CD4-positive, alpha-beta T cell (primary cell): Measurements from ENCODE around the gene TIMP1. TPM values are rescaled to one million over a fixed set of nuclear protein-coding genes. Genes with fewer than 3 reads are reported as not detected.
A peak's percentile ranks its signal among the peaks of the same experiment; 100 is the strongest.

Experiments
- ATAC-seq: fragments of 200-7000 bp; cut with Tn5 transposase; one replicate; pipeline ENCODE4 v1.10.0; 2022; ENCODE audit warnings: mild to moderate bottlenecking; ENCODE audit not compliant: poor library complexity
- CTCF ChIA-PET: fragments of 350-600 bp; sonication (Branson Sonifier 250); formaldehyde crosslinking; loops from one replicate; lab custom pipeline; 2021; ENCODE audit warnings: antibody characterized with exemption, inconsistent platforms; lab: Charles Lee
- POLR2A ChIA-PET: fragments of 350-600 bp; sonication (Branson Sonifier 250); formaldehyde crosslinking; loops from one replicate; lab custom pipeline; 2021; ENCODE audit warnings: antibody characterized with exemption, inconsistent platforms; lab: Charles Lee
- DNase-seq, 14 experiments: peaks; one replicate each; pipeline ENCODE4 v3.0.0-alpha.2; 2013 to 2020; ENCODE audit warnings: mixed read lengths in 2 of 14
- H3K27ac ChIP-seq, 2 donors: one replicate each; pipeline versions ENCODE4 v1.5.1 to v1.7.0; 2013; ENCODE audit warnings: low read length in 2 of 2, low read depth in 1 of 2, mild to moderate bottlenecking in 1 of 2
- H3K27me3 ChIP-seq, 2 experiments: 1 replicate in 1 of 2; 2 replicates in 1 of 2; pipeline versions ENCODE4 v1.6.1 to v1.7.0; 2013; ENCODE audit warnings: low read length in 2 of 2, control low read depth in 1 of 2, mild to moderate bottlenecking in 1 of 2, moderate library complexity in 1 of 2; ENCODE audit not compliant: insufficient read depth in 2 of 2, control insufficient read depth in 1 of 2
- H3K36me3 ChIP-seq: one replicate; pipeline ENCODE4 v1.6.1; 2013; ENCODE audit warnings: low read length, control low read depth; ENCODE audit not compliant: insufficient read depth
- H3K4me1 ChIP-seq: one replicate; pipeline ENCODE4 v1.6.1; 2013; ENCODE audit warnings: low read length, control low read depth; ENCODE audit not compliant: insufficient read depth
- H3K4me3 ChIP-seq: one replicate; pipeline ENCODE4 v1.5.1; 2013; ENCODE audit warnings: mild to moderate bottlenecking, low read length, moderate library complexity
- H3K9me3 ChIP-seq, 2 experiments: 1 replicate in 1 of 2; 2 replicates in 1 of 2; pipeline versions ENCODE4 v1.6.1 to v1.7.0; 2013; ENCODE audit warnings: low read length in 2 of 2, mild to moderate bottlenecking in 2 of 2, control low read depth in 1 of 2, moderate library complexity in 1 of 2; ENCODE audit not compliant: control insufficient read depth in 1 of 2, insufficient read depth in 1 of 2
- H3K27ac Mint-ChIP-seq: one replicate; pipeline ENCODE4 v1.8.0; 2020; ENCODE audit warnings: mixed read lengths
- H3K27me3 Mint-ChIP-seq: one replicate; pipeline ENCODE4 v1.8.0; 2021; ENCODE audit warnings: mixed read lengths
- H3K36me3 Mint-ChIP-seq: one replicate; pipeline ENCODE4 v1.8.0; 2021; ENCODE audit warnings: low read depth, mixed read lengths
- H3K4me1 Mint-ChIP-seq: one replicate; pipeline ENCODE4 v1.8.0; 2021; ENCODE audit warnings: low read depth, mixed read lengths
- H3K4me3 Mint-ChIP-seq: one replicate; pipeline ENCODE4 v1.8.0; 2020; ENCODE audit warnings: mild to moderate bottlenecking, mixed read lengths
- H3K9me3 Mint-ChIP-seq: one replicate; pipeline ENCODE4 v1.8.0; 2020; ENCODE audit warnings: mixed read lengths
- CTCF ChIP-seq: fragments of 200-600 bp; IDR thresholded peaks from one replicate; pipeline ENCODE4 v1.8.0; 2022; ENCODE audit warnings: antibody characterized with exemption, mild to moderate bottlenecking
- intact Hi-C, 2 experiments: fragments of 100-400 bp; cut with DNase I in 1 of 2; cut with micrococcal nuclease in 1 of 2; formaldehyde crosslinking; loops; one replicate each; pipeline versions ENCODE4 v1.15.1 to v1.9.0; 2023 to 2025; cut with DNase I, micrococcal nuclease
- total RNA-seq, 174 experiments: library from RNA in 2 of 174; stranded (reverse) in 2 of 174; gene quantifications; one replicate each; pipeline ENCODE4 v1.2.3 and lab custom pipeline; 2021 to 2026

Gene TIMP1
- total RNA-seq, 2 experiments from 2014 or later: 35.6 to 38.5 TPM

GRCh38 chrX:47573341-47574075 lies 8.7 kb upstream of the TIMP1 start:
- H3K27ac Mint-ChIP-seq: peak overlapping the region; percentile 55

GRCh38 chrX:47574076-47574546 lies 8.1 kb upstream of the TIMP1 start:
- Histone ChIP-seq H3K4me1 (peaks cover 23% of the 10 kb centered on the region), H3K4me3 (no peak overlapping the region), H3K27me3 (no peaks in the 10 kb centered on the region), H3K27ac (no peak overlapping the region), H3K36me3 (peaks cover 21% of the 10 kb centered on the region), H3K9me3 (peaks cover 0 to 3% of the 10 kb centered on the region in 2 experiments)
- Mint-ChIP-seq H3K4me3 (no peak overlapping the region), H3K9me3 (no peaks in the 10 kb centered on the region), H3K27ac (no peak overlapping the region), H3K36me3 (peaks cover 33% of the 10 kb centered on the region), H3K4me1 (peaks cover 10% of the 10 kb centered on the region), H3K27me3 (peaks cover 5% of the 10 kb centered on the region)
- no peak for DNase-seq
- ChIA-PET CTCF (no interaction called here), POLR2A (no interaction called here)
- ATAC-seq: no peak
- no peak for TF ChIP-seq CTCF
- intact Hi-C loops: no loop called here

More at GRCh38 chrX:47573341-47574075, 8.7 kb upstream of the TIMP1 start:
- ATAC-seq: no peak
- peak overlapping the region; percentile 57 for H3K4me3 Mint-ChIP-seq
- Histone ChIP-seq H3K4me3 (no peak overlapping the region), H3K27me3 (no peaks in the 10 kb centered on the region), H3K4me1 (peaks cover 17% of the 10 kb centered on the region), H3K36me3 (peaks cover 27% of the 10 kb centered on the region), H3K27ac (no peak overlapping the region), H3K9me3 (peaks cover 0 to 3% of the 10 kb centered on the region in 2 experiments)
- peaks cover 13% of the 10 kb centered on the region for H3K4me1 Mint-ChIP-seq
- ChIA-PET POLR2A (interaction anchor here (0.5 kb wide), 1 partner anchor 21 kb away, joined by 4 read pairs; no protein-coding TSS in a partner anchor), CTCF (no interaction called here)
- DNase-seq: no peak
- no peak for TF ChIP-seq CTCF
- no peaks in the 10 kb centered on the region for H3K9me3 Mint-ChIP-seq
- peaks cover 39% of the 10 kb centered on the region for H3K36me3 Mint-ChIP-seq
- intact Hi-C loops: no loop called here
- peaks cover 5% of the 10 kb centered on the region for H3K27me3 Mint-ChIP-seq

- DNase-seq (no peak), ATAC-seq (no peak)
- H3K36me3 ChIP-seq: peaks cover 16% of the 10 kb centered on the region
- peaks cover 28% of the 10 kb centered on the region for H3K4me1 ChIP-seq
- intact Hi-C loops: no loop called here
- POLR2A ChIA-PET: no interaction called here
- CTCF ChIA-PET: no interaction called here
- Mint-ChIP-seq H3K4me1 (peaks cover 9% of the 10 kb centered on the region), H3K36me3 (peaks cover 28% of the 10 kb centered on the region), H3K9me3 (no peaks in the 10 kb centered on the region), H3K27me3 (peaks cover 5% of the 10 kb centered on the region), H3K27ac (no peak overlapping the region), H3K4me3 (no peak overlapping the region)
- no peak for TF ChIP-seq CTCF
- no peaks in the 10 kb centered on the region for H3K27me3 ChIP-seq
- no peak overlapping the region for H3K27ac ChIP-seq
- H3K4me3 ChIP-seq: no peak overlapping the region
- peaks cover 0 to 3% of the 10 kb centered on the region in 2 experiments for H3K9me3 ChIP-seq
Observed at GRCh38 chrX:47574547-47575301, 7.5 kb upstream of the TIMP1 start.
